Colonic mucosa (tissue), 4 donors: Measurements from ENCODE around the gene DGCR2. TPM values are rescaled to one million over a fixed set of nuclear protein-coding genes. Genes with fewer than 3 reads are reported as not detected.
"Not testable (repeated sequence)": the region's sequence is repeated elsewhere in the genome, so short reads cannot be mapped to it uniquely, and the experiment has no call there.

Source experiments
- DNase-seq: peaks from one replicate; pipeline ENCODE4 v3.0.0-alpha.2; 2020
- H3K27ac ChIP-seq: fragments of 200-600 bp; one replicate; pipeline ENCODE4 v1.8.0; 2021
- H3K27me3 ChIP-seq: fragments of 200-600 bp; one replicate; pipeline ENCODE4 v1.8.0; 2021
- H3K36me3 ChIP-seq: fragments of 200-600 bp; one replicate; pipeline ENCODE4 v1.8.0; 2021
- H3K4me1 ChIP-seq: fragments of 200-600 bp; one replicate; pipeline ENCODE4 v1.8.0; 2021; ENCODE audit warnings: mild to moderate bottlenecking
- H3K4me3 ChIP-seq: fragments of 200-600 bp; one replicate; pipeline ENCODE4 v1.8.0; 2021
- H3K9ac ChIP-seq, 2 donors: one replicate each; pipeline ENCODE4 v1.7.0; 2013; ENCODE audit warnings: control low read depth in 2 of 2, low read depth in 2 of 2, low read length in 2 of 2
- H3K9me3 ChIP-seq: fragments of 200-600 bp; one replicate; pipeline ENCODE4 v1.8.0; 2021
- intact Hi-C: fragments of 100-400 bp; cut with DNase I; formaldehyde crosslinking; loops from one replicate; pipeline ENCODE4 v1.14.1; 2022
- total RNA-seq, 2 donors: library from RNA; stranded (reverse); fragmentation: NEBNext Ultra II Directional in 1 of 2; extraction: Animal tissue kit (Norgen Biotek cat#: 25700) in 1 of 2; gene quantifications; one replicate each; pipeline ENCODE4 v1.2.1, GENCODE V29; 2021
- TF ChIP-seq, protein P1 (sequence below): fragments of 200-600 bp; IDR thresholded peaks from one replicate; pipeline ENCODE4 v1.8.0; 2022; ENCODE audit warnings: antibody characterized with exemption, mild to moderate bottlenecking
- donor health status: healthy.
- donor health status: DM: no; HTN: no; CAD: no.
- donor health status: DM: no; HTN: no; CAD: no.

The DGCR2 gene
- total RNA-seq, 2 donors from 2014 or later = 71.6 to 82.5 TPM

DNA sequence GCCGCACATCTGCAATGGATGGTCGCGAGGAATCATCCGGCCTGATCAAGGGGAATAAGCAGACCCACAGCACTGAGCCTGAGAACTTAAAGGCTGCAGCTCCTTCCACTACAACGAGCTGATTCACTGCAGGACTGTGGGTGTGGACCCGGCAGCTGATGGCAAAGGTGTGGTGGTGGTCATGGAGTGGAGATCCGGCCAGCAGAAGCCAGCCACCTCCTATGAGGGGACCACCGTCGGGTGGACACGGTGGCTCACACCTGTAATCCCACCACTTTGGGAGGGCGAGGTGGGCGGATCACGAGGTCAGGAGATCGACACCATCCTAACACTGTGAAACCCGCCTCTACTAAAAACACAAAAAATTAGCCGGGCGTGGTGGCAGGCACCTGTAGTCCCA lies 66.4 kb downstream of the DGCR2 start:
- TF ChIP-seq, protein P1, sequence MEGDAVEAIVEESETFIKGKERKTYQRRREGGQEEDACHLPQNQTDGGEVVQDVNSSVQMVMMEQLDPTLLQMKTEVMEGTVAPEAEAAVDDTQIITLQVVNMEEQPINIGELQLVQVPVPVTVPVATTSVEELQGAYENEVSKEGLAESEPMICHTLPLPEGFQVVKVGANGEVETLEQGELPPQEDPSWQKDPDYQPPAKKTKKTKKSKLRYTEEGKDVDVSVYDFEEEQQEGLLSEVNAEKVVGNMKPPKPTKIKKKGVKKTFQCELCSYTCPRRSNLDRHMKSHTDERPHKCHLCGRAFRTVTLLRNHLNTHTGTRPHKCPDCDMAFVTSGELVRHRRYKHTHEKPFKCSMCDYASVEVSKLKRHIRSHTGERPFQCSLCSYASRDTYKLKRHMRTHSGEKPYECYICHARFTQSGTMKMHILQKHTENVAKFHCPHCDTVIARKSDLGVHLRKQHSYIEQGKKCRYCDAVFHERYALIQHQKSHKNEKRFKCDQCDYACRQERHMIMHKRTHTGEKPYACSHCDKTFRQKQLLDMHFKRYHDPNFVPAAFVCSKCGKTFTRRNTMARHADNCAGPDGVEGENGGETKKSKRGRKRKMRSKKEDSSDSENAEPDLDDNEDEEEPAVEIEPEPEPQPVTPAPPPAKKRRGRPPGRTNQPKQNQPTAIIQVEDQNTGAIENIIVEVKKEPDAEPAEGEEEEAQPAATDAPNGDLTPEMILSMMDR = no peak
- H3K27ac ChIP-seq = no peak overlapping the region
- no peak overlapping the region for H3K4me3 ChIP-seq
- intact Hi-C loops = no loop called here
- no peak for DNase-seq
- no peak overlapping the region for H3K9ac ChIP-seq
- no peaks in the 10 kb centered on the region for H3K36me3 ChIP-seq
- H3K4me1 ChIP-seq = no peaks in the 10 kb centered on the region
- no peaks in the 10 kb centered on the region for H3K9me3 ChIP-seq
- no peaks in the 10 kb centered on the region for H3K27me3 ChIP-seq

DNA sequence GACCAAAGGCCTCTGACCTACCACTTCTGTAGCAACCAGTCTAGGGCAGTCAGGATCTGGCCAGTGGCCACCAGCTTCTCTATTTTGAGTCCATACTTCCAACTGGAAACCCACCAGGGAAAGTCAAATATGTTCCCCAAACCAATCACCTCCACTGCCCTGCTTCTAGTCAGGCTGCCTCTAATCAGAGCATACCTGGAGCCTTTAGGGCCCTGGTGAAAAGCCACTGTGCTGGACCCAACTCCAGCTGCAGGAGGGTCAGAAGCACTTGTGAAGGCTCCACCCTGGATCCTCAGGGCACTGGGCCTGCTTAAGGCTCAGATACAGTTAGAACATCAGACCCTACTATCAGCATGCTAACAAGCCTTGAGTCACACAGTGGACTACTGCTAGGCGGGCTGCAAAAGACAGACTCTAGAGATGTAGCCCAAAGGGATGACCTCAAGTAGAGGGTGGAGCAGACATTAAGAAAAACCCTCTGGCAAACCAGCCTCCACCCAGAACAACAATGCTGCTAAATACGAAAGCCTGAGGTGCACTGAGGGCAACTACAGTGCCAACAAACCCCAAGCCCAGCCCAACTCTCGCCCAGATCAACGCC lies 69.2 kb downstream of the DGCR2 start:
- Histone ChIP-seq H3K9me3 (no peaks in the 10 kb centered on the region), H3K4me1 (no peaks in the 10 kb centered on the region), H3K27me3 (no peaks in the 10 kb centered on the region), H3K27ac (no peak overlapping the region), H3K9ac (no peak overlapping the region), H3K4me3 (no peak overlapping the region), H3K36me3 (peaks cover 10% of the 10 kb centered on the region)
- TF ChIP-seq, protein P1 = no peak
- DNase-seq = no peak
- intact Hi-C loops = no loop called here

- Histone ChIP-seq H3K27me3 (no peaks in the 10 kb centered on the region), H3K27ac (no peak overlapping the region), H3K9ac (no peak overlapping the region), H3K36me3 (peaks cover 18% of the 10 kb centered on the region), H3K4me3 (no peak overlapping the region), H3K9me3 (no peaks in the 10 kb centered on the region), H3K4me1 (no peaks in the 10 kb centered on the region)
- TF ChIP-seq, protein P1 = no peak
- intact Hi-C loops = no loop called here
- DNase-seq = no peak
These were observed 70.7 kb downstream of the DGCR2 start for GRCh38 chr22:19051381-19052072.

DNA sequence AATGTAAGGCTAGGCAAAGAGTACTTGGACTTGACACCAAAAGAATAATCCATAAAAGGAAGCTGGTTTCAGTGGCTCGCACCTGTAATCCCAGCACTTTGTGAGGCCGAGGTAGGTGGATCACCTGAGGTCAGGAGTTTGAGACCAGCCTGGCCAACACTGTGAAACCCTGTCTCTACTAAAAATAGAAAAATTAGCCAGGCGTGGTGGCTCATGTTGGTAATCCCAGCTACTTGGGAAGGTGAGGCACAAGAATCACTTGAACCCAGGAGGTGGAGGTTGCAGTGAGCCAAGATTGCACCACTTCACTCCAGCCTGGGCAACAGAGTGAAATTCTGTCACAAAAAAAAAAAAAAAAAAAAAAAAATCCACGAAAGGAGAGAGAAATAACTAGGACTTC lies 71.4 kb downstream of the DGCR2 start:
- DNase-seq, H3K27me3 ChIP-seq, H3K27ac ChIP-seq, H3K9ac ChIP-seq, H3K4me3 ChIP-seq, intact Hi-C loops, H3K9me3 ChIP-seq, H3K4me1 ChIP-seq: not testable (repeated sequence)
- H3K36me3 ChIP-seq = peaks cover 20% of the 10 kb centered on the region

DNA sequence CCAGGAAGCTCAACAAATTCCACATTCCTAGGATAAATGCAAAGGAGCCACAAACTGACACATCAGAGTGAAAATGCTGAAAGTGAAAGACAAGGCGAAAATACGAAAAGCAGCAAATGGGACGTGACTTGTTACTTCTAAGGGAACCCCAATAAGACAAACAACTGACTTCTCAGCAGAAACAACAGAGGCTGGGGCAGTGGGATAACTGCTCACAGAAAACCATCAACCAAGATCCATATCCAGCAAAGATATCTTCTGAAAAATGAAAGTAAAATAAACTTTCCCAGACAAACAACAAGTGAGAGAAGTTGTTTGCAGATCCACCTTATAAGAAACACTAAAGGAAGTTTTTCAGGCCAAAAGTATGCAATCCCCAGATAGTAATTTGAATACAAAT lies 72.1 kb downstream of the DGCR2 start:
- DNase-seq = no peak
- Histone ChIP-seq H3K4me1 (no peaks in the 10 kb centered on the region), H3K9ac (no peak overlapping the region), H3K9me3 (no peaks in the 10 kb centered on the region), H3K4me3 (no peak overlapping the region), H3K27ac (no peak overlapping the region), H3K27me3 (no peaks in the 10 kb centered on the region), H3K36me3 (peaks cover 20% of the 10 kb centered on the region)
- intact Hi-C loops = no loop called here
- TF ChIP-seq, protein P1 = no peak

DNA sequence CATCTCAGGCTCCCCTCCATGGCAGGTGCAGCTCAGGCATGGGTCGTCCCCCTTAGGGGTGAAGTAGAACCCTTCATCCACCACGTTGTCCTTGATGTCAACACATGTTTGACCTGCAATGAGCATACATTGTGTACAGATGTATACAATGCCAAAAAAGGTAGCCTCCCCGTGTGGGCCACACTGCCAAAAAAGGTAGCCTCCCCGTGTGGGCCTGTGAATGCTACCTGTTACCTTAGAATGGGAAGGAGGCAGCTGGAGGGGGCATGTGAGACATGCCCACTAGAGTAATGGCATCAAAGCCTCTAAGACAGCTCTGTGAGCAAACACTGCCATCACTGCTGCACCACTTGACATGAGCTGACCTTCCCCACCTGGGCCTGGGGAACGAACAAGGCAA lies 73.7 kb downstream of the DGCR2 start:
- H3K27ac ChIP-seq = no peak overlapping the region
- DNase-seq = no peak
- H3K27me3 ChIP-seq = no peaks in the 10 kb centered on the region
- no peak overlapping the region for H3K4me3 ChIP-seq
- peaks cover 27% of the 10 kb centered on the region for H3K36me3 ChIP-seq
- TF ChIP-seq, protein P1 = no peak
- no peaks in the 10 kb centered on the region for H3K4me1 ChIP-seq
- intact Hi-C loops = no loop called here
- no peak overlapping the region for H3K9ac ChIP-seq
- no peaks in the 10 kb centered on the region for H3K9me3 ChIP-seq
